GM12878 (cell line): ENCODE data around the gene ATXN3. TPM values are rescaled to one million over a fixed set of nuclear protein-coding genes. Genes with fewer than 3 reads are reported as not detected.

Experiments used
- ATAC-seq: fragments of 200-7000 bp; cut with Tn5 transposase; 3 replicates; pipeline ENCODE4 v1.9.1; 2020; ENCODE audit warnings: mild to moderate bottlenecking, moderate library complexity
- BruUV-seq: library from RNA; stranded (reverse); fragments of 400-500 nt; replicated peaks from 2 replicates; lab custom pipeline; 2021; lab: Mats Ljungman, UMichigan
- CTCF ChIA-PET: fragments of 300-600 bp; sonication (Branson Sonifier 250); formaldehyde crosslinking; extraction: SDS; loops from one replicate; lab custom pipeline; 2021; ENCODE audit warnings: inconsistent platforms; lab: Yijun Ruan, JAX
- POLR2A ChIA-PET: fragments of 350-600 bp; formaldehyde crosslinking; extraction: SDS; loops from one replicate; lab custom pipeline; 2021; ENCODE audit warnings: inconsistent platforms; lab: Charles Lee
- RAD21 ChIA-PET: fragments of 300-600 bp; sonication (Branson Sonifier 250); formaldehyde crosslinking; loops from one replicate; lab custom pipeline; 2023; ENCODE audit warnings: antibody characterized with exemption; ENCODE audit not compliant: unreplicated experiment; lab: Charles Lee
- SMC1A ChIA-PET: fragments of 300-600 bp; sonication (Branson Sonifier 250); formaldehyde crosslinking; loops from one replicate; lab custom pipeline; 2023; ENCODE audit not compliant: unreplicated experiment, uncharacterized antibody; lab: Charles Lee
- DNase-seq: peaks from one replicate; pipeline ENCODE4 v3.0.0-alpha.2; 2011; ENCODE audit warnings: low read depth, low spot score
- FAIRE-seq: peaks from 3 replicates; lab custom pipeline; 2011; peaks lifted over from hg19 to GRCh38; lab: Jason Lieb, UNC
- H2AFZ ChIP-seq: 2 replicates; pipeline ENCODE4 v1.6.0; 2011; ENCODE audit warnings: low read depth, low read length, control low read depth; ENCODE audit not compliant: control insufficient read depth
- H3K27ac ChIP-seq: 2 replicates; pipeline ENCODE4 v1.5.1; 2011; ENCODE audit warnings: control low read depth; ENCODE audit not compliant: control insufficient read depth, insufficient read depth
- H3K27me3 ChIP-seq, 2 experiments: replicated peaks in 1 of 2; 2 replicates each; pipeline versions ENCODE4 v1.6.0 to v1.6.1; 2011; ENCODE audit warnings: low read length in 1 of 2; ENCODE audit not compliant: control insufficient read depth in 2 of 2, insufficient read depth in 2 of 2
- H3K36me3 ChIP-seq, 2 experiments: 2 replicates each; pipeline ENCODE4 v1.5.1; 2011; ENCODE audit warnings: low read length in 1 of 2; ENCODE audit not compliant: control insufficient read depth in 2 of 2, insufficient read depth in 2 of 2
- H3K4me1 ChIP-seq: 2 replicates; pipeline ENCODE4 v1.6.1; 2011; ENCODE audit warnings: mild to moderate bottlenecking, low read length, moderate library complexity, mixed read lengths; ENCODE audit not compliant: control insufficient read depth, insufficient read depth
- H3K4me2 ChIP-seq: 2 replicates; pipeline ENCODE4 v1.6.0; 2011; ENCODE audit warnings: control low read depth; ENCODE audit not compliant: control insufficient read depth, insufficient read depth
- H3K4me3 ChIP-seq: fragments of 200-600 bp; sonication (generic); 2 replicates; pipeline ENCODE4 v1.5.1; 2016
- H3K79me2 ChIP-seq: 2 replicates; pipeline ENCODE4 v1.6.0; 2011; ENCODE audit warnings: low read length; ENCODE audit not compliant: control insufficient read depth, insufficient read depth
- H3K9ac ChIP-seq: 2 replicates; pipeline ENCODE4 v1.8.0; 2011; ENCODE audit warnings: low read length, control low read depth, mixed read lengths; ENCODE audit not compliant: control insufficient read depth, insufficient read depth
- H3K9me3 ChIP-seq: replicated peaks from 3 replicates; pipeline ENCODE4 v1.5.1; 2011; ENCODE audit warnings: mild to moderate bottlenecking, low read length; ENCODE audit not compliant: control insufficient read depth, insufficient read depth
- H4K20me1 ChIP-seq: 2 replicates; pipeline ENCODE4 v1.6.0; 2011; ENCODE audit not compliant: control insufficient read depth, insufficient read depth
- EED ChIP-seq: sonication (generic); IDR thresholded peaks from 2 replicates; pipeline ENCODE4 v1.6.1; 2016; ENCODE audit warnings: antibody characterized with exemption, low read depth
- IKZF2 ChIP-seq, 2 experiments: fragments of 450-650 bp; IDR thresholded peaks; 2 replicates each; pipeline ENCODE4 v1.6.1; 2017; ENCODE audit warnings: mild to moderate bottlenecking in 2 of 2, moderate library complexity in 2 of 2
- MYC ChIP-seq: IDR thresholded peaks from 2 replicates; pipeline ENCODE4 v1.6.1; 2011; ENCODE audit warnings: mild to moderate bottlenecking, low read length, moderate library complexity, inconsistent platforms; ENCODE audit not compliant: insufficient read depth, insufficient replicate concordance, insufficient read length, severe bottlenecking
- NR2F1 ChIP-seq: fragments of 450-650 bp; conservative IDR thresholded peaks from 2 replicates; pipeline ENCODE4 v1.6.1; 2017; ENCODE audit warnings: mild to moderate bottlenecking
- RELB ChIP-seq: fragments of 450-650 bp; IDR thresholded peaks from 2 replicates; pipeline ENCODE4 v1.6.1; 2017; ENCODE audit warnings: low read depth, mild to moderate bottlenecking, moderate library complexity
- SREBF2 ChIP-seq: IDR thresholded peaks from 2 replicates; pipeline ENCODE4 v1.6.1; 2012; ENCODE audit warnings: mild to moderate bottlenecking, low read length
- WGBS: methylation state at CpG from one replicate; pipeline ENCODE4 v1.1.6; 2016; ENCODE audit warnings: low lambda C conversion rate; ENCODE audit not compliant: insufficient replicate concordance, insufficient coverage; ENCODE audit errors: missing lambda C conversion rate; 5-methylcytosine and 5-hydroxymethylcytosine counted together
- in situ Hi-C: fragments of 300-500 bp; cut with MboI; formaldehyde crosslinking; loops from 9 replicates; pipeline ENCODE4 v1.14.3; 2018; ENCODE audit warnings: mixed read lengths
- intact Hi-C: fragments of 100-400 bp; cut with micrococcal nuclease; formaldehyde crosslinking; loops from one replicate; pipeline ENCODE4 v1.14.2; 2022; ENCODE audit not compliant: unreplicated experiment
- polyA plus RNA-seq, 11 experiments: library from polyadenylated mRNA; depleted of rRNA in 4 of 11; unstranded in 6 of 11; stranded (reverse) in 5 of 11; fragments of >200 nt; fragmentation: Nextera tagmentation in 4 of 11; fragmentation: Illumina TruSeq in 1 of 11; extraction: Ambion mirVana in 4 of 11; extraction: Trizol in 1 of 11; gene quantifications; 1 replicate in 1 of 11; 2 replicates in 10 of 11; pipeline versions ENCODE4 v1.2.1 to v1.2.3, GENCODE V29; 2011 to 2016; ENCODE audit warnings: inconsistent platforms in 2 of 11, missing spikeins in 2 of 11, low read depth in 1 of 11
- total RNA-seq, 4 experiments: library from RNA; depleted of rRNA in 3 of 4; stranded (reverse); fragments of >200 nt in 3 of 4; fragmentation: Illumina TruSeq in 1 of 4; extraction: Trizol in 1 of 4; gene quantifications; 2 replicates each; pipeline versions ENCODE4 v1.2.1 to v1.2.3, GENCODE V29; 2013 to 2021

Gene ATXN3
- total and polyA plus RNA-seq, 10 of the 15 experiments (the other 5 are each of a cell fraction or from before 2014, with no cell fraction given): 15.1 to 27.3 (median 19.2) TPM

GRCh38 chr14:92122351-92122677, 15.9 kb upstream of the ATXN3 start:
- Histone ChIP-seq H4K20me1 (no peaks in the 10 kb centered on the region), H3K27ac (peak overlapping the region; percentile 95), H2AFZ (peak overlapping the region; percentile 97), H3K4me2 (peak overlapping the region; percentile 23), H3K4me3 (peak overlapping the region; percentile 96), H3K27me3 (no peaks in the 10 kb centered on the region), H3K79me2 (peaks cover 47% of the 10 kb centered on the region), H3K9ac (peak overlapping the region; percentile 83), H3K9me3 (no peaks in the 10 kb centered on the region), H3K4me1 (peaks cover 6% of the 10 kb centered on the region; the same call in 1 of the 2 replicates), H3K36me3 (peaks cover 0 to 9% of the 10 kb centered on the region in 2 experiments; a peak in 2 of 4 replicates)
- SMC1A ChIA-PET: interaction anchor here (0.6 to 3.5 kb wide), 11 partner anchors 9 to 552 kb away, joined by 3 to 21 read pairs (median 4); partner anchors contain the start of genes ATXN3 and TRIP11
- DNase-seq: no peak
- TF ChIP-seq IKZF2 (IDR thresholded peaks at IDR 0.05): peak in 1 of 2 experiments; percentile 22; a peak in 1 of 4 replicates
- TF ChIP-seq MYC: peak; percentile 35
- TF ChIP-seq SREBF2: no peak
- no peak for TF ChIP-seq NR2F1
- no peak for TF ChIP-seq RELB
- no peak; the same call in none of the 2 replicates for TF ChIP-seq EED
- POLR2A ChIA-PET: interaction anchor here (0.6 to 6.3 kb wide), 5 partner anchors 15 to 281 kb away, joined by 3 to 45 read pairs (median 5); partner anchors contain the start of gene ATXN3
- ATAC-seq: peak; percentile 52
- WGBS: 2% methylated on average over 22 of the region's 22 CpGs
- CTCF ChIA-PET: interaction anchor here (1.0 to 10.8 kb wide), 7 partner anchors 12 to 472 kb away, joined by 3 to 143 read pairs (median 5); partner anchors contain the start of gene ATXN3
- no TSS peak for BruUV-seq
- intact Hi-C loops: loop anchor here (5.0 kb wide), 1 partner anchor 430 kb away; no protein-coding TSS in a partner anchor
- in situ Hi-C loops: loop anchor here (10.0 kb wide), 1 partner anchor 672 kb away; the partner anchor contains the start of gene GOLGA5
- RAD21 ChIA-PET: interaction anchor here (0.7 to 6.0 kb wide), 8 partner anchors 13 to 561 kb away, joined by 3 to 28 read pairs (median 4); partner anchors contain the start of gene ATXN3
- FAIRE-seq: no peak
